ENCODE results near the gene SGCD. TPM values are rescaled to one million over a fixed set of nuclear protein-coding genes. Genes with fewer than 3 reads are reported as not detected.

The SGCD gene
- total and polyA plus RNA-seq, 2 of the 4 experiments (the other 2 are of a cell fraction), result 5.8 to 10.6 TPM

DNA sequence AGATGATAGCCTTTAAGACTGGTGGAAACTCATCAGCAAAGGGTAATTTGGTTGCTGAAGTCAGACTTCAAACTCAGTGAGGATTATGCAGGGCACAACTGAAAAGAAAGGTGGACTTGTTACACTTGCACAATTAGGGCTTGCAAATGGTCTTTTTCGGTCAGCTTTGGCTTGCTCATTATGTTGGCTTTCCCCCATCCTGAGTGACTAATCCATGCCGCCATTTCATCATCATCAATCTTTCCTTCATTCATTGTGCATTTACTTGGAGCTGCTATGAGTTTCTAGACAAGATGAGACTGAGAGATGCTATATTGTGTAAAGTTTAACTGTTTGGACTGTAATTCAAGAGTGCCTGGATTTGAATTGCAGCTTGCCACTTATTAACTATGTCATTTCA, 388.3 kb downstream of the SGCD start:
- in situ Hi-C loops (cut with MboI; ENCODE audit: low sequenced_read_pairs), result no loop called here
- intact Hi-C loops (cut with micrococcal nuclease), result no loop called here
- H4K8ac ChIP-seq (ENCODE audit: low read depth in 2 of 2, low read length in 2 of 2), result no peak overlapping the region
- dilution Hi-C loops (cut with HindIII; ENCODE audit: low sequenced_read_pairs, unreplicated experiment), result no loop called here
- ChIA-PET POLR2A (ENCODE audit: unreplicated experiment) (no interaction called here), CTCF (interaction anchor here (1.2 kb wide), 1 partner anchor 10 kb away, joined by 3 read pairs; no protein-coding TSS in a partner anchor)
- no peak overlapping the region for H2BK120ac ChIP-seq (ENCODE audit: low read depth, low read length)
- no peak overlapping the region for H3K4me2 ChIP-seq (ENCODE audit: low read depth, low read length)
- DNase-seq (no peak), ATAC-seq (ENCODE audit: low read depth) (no peak)
- no peaks in the 10 kb centered on the region for H3K9me3 ChIP-seq (ENCODE audit: control insufficient read depth, insufficient read depth, low read length)
- no peak overlapping the region for H3K4ac ChIP-seq (ENCODE audit: low read depth, low read length)
- 100% methylated on average over 1 of the region's 2 CpGs; no CpG with 5 or more reads in 1 of the 2 experiments for WGBS, 2 experiments (ENCODE audit: extremely low coverage in 2 of 2, insufficient read length in 1 of 2)
- no peaks in the 10 kb centered on the region for H3K4me1 ChIP-seq (ENCODE audit: control insufficient read depth, insufficient read depth, low read length)
- H3K56ac ChIP-seq (ENCODE audit: extremely low read depth, insufficient read depth, low read length), result no peak overlapping the region
- no peak overlapping the region for H2AFZ ChIP-seq (replicated peaks; ENCODE audit: low read length, poor library complexity)
- H3K36me3 ChIP-seq (ENCODE audit: control insufficient read depth, insufficient read depth, low read length), result no peaks in the 10 kb centered on the region
- BruUV-seq (replicated peaks), result no TSS peak
- H2AK9ac ChIP-seq (replicated peaks; ENCODE audit: low read depth, low read length, poor library complexity), result no peak overlapping the region
- H3K9ac ChIP-seq (ENCODE audit: low read depth, low read length), result no peak overlapping the region
- H3K9me1 ChIP-seq (ENCODE audit: insufficient read depth, low read length), result no peaks in the 10 kb centered on the region
- no peak overlapping the region for H2AK5ac ChIP-seq (ENCODE audit: low read depth, low read length)
- H3K27ac ChIP-seq (ENCODE audit: insufficient read depth, low read length), result no peak overlapping the region
- no peak for TF ChIP-seq BHLHE40 (IDR thresholded peaks at IDR 0.05; ENCODE audit: low read depth, low read length)
- no peak for TF ChIP-seq MAFK (IDR thresholded peaks at IDR 0.05; ENCODE audit: low read depth, low read length)
- TF ChIP-seq CHD1 (IDR thresholded peaks at IDR 0.05; ENCODE audit: low read depth, low read length), result no peak
- no peak overlapping the region for H3K23ac ChIP-seq (ENCODE audit: low read depth, low read length)
- no peak overlapping the region for H2BK20ac ChIP-seq (ENCODE audit: low read depth, low read length)
- H2BK5ac ChIP-seq (ENCODE audit: low read depth, low read length, poor library complexity, severe bottlenecking), result no peak overlapping the region
- no peaks in the 10 kb centered on the region for H3K27me3 ChIP-seq (ENCODE audit: control insufficient read depth, insufficient read depth, low read length)
- no peak overlapping the region for H3K14ac ChIP-seq (replicated peaks; ENCODE audit: low read depth, low read length)
- no peak overlapping the region for H3K18ac ChIP-seq (ENCODE audit: low read depth, low read length)
- H4K20me1 ChIP-seq (ENCODE audit: insufficient read depth, low read length), result no peaks in the 10 kb centered on the region
- no peak overlapping the region for H2BK15ac ChIP-seq (ENCODE audit: low read depth, low read length)
- H4K91ac ChIP-seq (ENCODE audit: insufficient read depth, low read depth, low read length), result no peak overlapping the region
- no peak overlapping the region for H4K5ac ChIP-seq (ENCODE audit: low read depth, low read length)
- no peaks in the 10 kb centered on the region for H3K79me1 ChIP-seq (ENCODE audit: low read depth in 1 of 2, low read length in 2 of 2)
- no peak overlapping the region for H3K4me3 ChIP-seq (ENCODE audit: insufficient read depth, low read depth, low read length)

Measured in IMR-90 (cell line).